Measurements from ENCODE around the gene HADHB.

HADHB gene

GRCh38 chr2:26337298-26337697, 92.6 kb downstream of the HADHB start:
- H3K9ac ChIP-seq (ENCODE audit: low read depth, low read length): no peak overlapping the region
- no peaks in the 10 kb centered on the region for H3K36me3 ChIP-seq (ENCODE audit: insufficient read depth, low read length)
- peaks cover 17% of the 10 kb centered on the region for H3K4me1 ChIP-seq (ENCODE audit: insufficient read depth, low read length)
- H3K9me3 ChIP-seq (ENCODE audit: control insufficient read depth, insufficient read depth, low read length): no peaks in the 10 kb centered on the region
